Measurements from ENCODE around the gene SLC30A9. TPM values are rescaled to one million over a fixed set of nuclear protein-coding genes. Genes with fewer than 3 reads are reported as not detected.

Gene SLC30A9
- total and polyA plus RNA-seq, 2 of the 13 experiments (the other 11 are each of a cell fraction or from before 2014, with no cell fraction given): 27.5 to 72.8 TPM

- no peak overlapping the region for H3K27ac ChIP-seq (ENCODE audit: extremely low read length, insufficient read depth, low read length)
- no peak for DNase-seq (ENCODE audit: low spot score)
- 97% methylated on average over 4 of the region's 4 CpGs for WGBS (ENCODE audit: low lambda C conversion rate)
- H3K36me3 ChIP-seq (replicated peaks in 1 of 2; ENCODE audit: control insufficient read depth in 1 of 2, insufficient read depth in 2 of 2, low read length in 2 of 2): peaks cover under 1 to 22% of the 10 kb centered on the region in 2 experiments; a peak in 3 of 5 replicates
- no peak overlapping the region for H2AFZ ChIP-seq (ENCODE audit: low read length)
- ATAC-seq: no peak
- in situ Hi-C loops (cut with HindIII; ENCODE audit: extremely low pct_ligation_motif_present, low pct_unique_long_range_greater_than_20kb): no loop called here
- H3K79me2 ChIP-seq (ENCODE audit: insufficient read depth, low read length): no peaks in the 10 kb centered on the region
- no peaks in the 10 kb centered on the region for H4K20me1 ChIP-seq (ENCODE audit: insufficient read depth, low read length)
- TF ChIP-seq MNT (IDR thresholded peaks at IDR 0.05) (no peak), JUNB (CRISPR knock-in tag; IDR thresholded peaks at IDR 0.05; ENCODE audit: borderline replicate concordance) (no peak), ZBTB10 (CRISPR knock-in tag; IDR thresholded peaks at IDR 0.05; ENCODE audit: borderline replicate concordance) (no peak), STAT5B (CRISPR knock-in tag; IDR thresholded peaks at IDR 0.05) (no peak), CCDC6 (CRISPR knock-in tag; IDR thresholded peaks at IDR 0.05) (no peak), ZNF749 (CRISPR knock-in tag; IDR thresholded peaks at IDR 0.05; ENCODE audit: borderline replicate concordance) (no peak), DDIT3 (CRISPR knock-in tag; IDR thresholded peaks at IDR 0.05) (no peak)
- no peaks in the 10 kb centered on the region for H3K4me1 ChIP-seq (ENCODE audit: insufficient read depth, low read length)
- POLR2A ChIA-PET: no interaction called here
- H3K4me2 ChIP-seq (ENCODE audit: low read depth, low read length): no peak overlapping the region
- CTCF ChIA-PET (ENCODE audit: low intra/inter-chr PET ratio, low total read pairs): no interaction called here
- H3K9ac ChIP-seq (ENCODE audit: insufficient read depth, low read depth, low read length): no peak overlapping the region
- no peak for FAIRE-seq
- H3K9me3 ChIP-seq (ENCODE audit: low read length): no peaks in the 10 kb centered on the region
- no TSS peak for BruUV-seq (replicated peaks)
- intact Hi-C loops (cut with micrococcal nuclease; ENCODE audit: unreplicated experiment): no loop called here
- no peaks in the 10 kb centered on the region for H3K27me3 ChIP-seq (ENCODE audit: control insufficient read depth in 1 of 2, insufficient read depth in 2 of 2, low read length in 2 of 2)
- H3K4me3 ChIP-seq (replicated peaks in 1 of 3; ENCODE audit: insufficient read depth in 1 of 3, low read depth in 2 of 3, low read length in 3 of 3): no peak overlapping the region
Observed at GRCh38 chr4:42070463-42070862, 80.1 kb downstream of the SLC30A9 start.

All from HepG2 (cell line).